GM18505 (cell line): ENCODE results near the gene TAPBPL.
A peak's percentile ranks its signal among the peaks of the same experiment; 100 is the strongest.
"Not testable (repeated sequence)": the region's sequence is repeated elsewhere in the genome, so short reads cannot be mapped to it uniquely, and the experiment has no call there.

Experiments used
- ATAC-seq: cut with Tn5 transposase; IDR thresholded peaks from one replicate; pipeline ENCODE4 v1.9.1; 2021; ENCODE audit not compliant: unreplicated experiment
- POLR2A ChIP-seq: IDR thresholded peaks from 4 replicates; pipeline ENCODE4 v1.6.1; 2011; ENCODE audit warnings: borderline replicate concordance; ENCODE audit not compliant: insufficient read depth, insufficient read length; ENCODE audit errors: extremely low read depth

The TAPBPL gene

GRCh38 chr12:6471989-6472360 is 20.1 kb downstream of the TAPBPL start:
- ATAC-seq, result no peak
- no peak for TF ChIP-seq POLR2A

GRCh38 chr12:6472491-6472890 is 20.6 kb downstream of the TAPBPL start:
- TF ChIP-seq POLR2A, result no peak
- no peak for ATAC-seq

GRCh38 chr12:6475233-6475975 is 23.6 kb downstream of the TAPBPL start:
- not testable (repeated sequence) for ATAC-seq

GRCh38 chr12:6476489-6476888 is 24.6 kb downstream of the TAPBPL start:
- no peak for ATAC-seq
- no peak for TF ChIP-seq POLR2A

- not testable (repeated sequence) for ATAC-seq
Measured at GRCh38 chr12:6477601-6478377, 25.9 kb downstream of the TAPBPL start.

GRCh38 chr12:6478416-6478815 is 26.6 kb downstream of the TAPBPL start:
- TF ChIP-seq POLR2A, result no peak
- ATAC-seq, result no peak

GRCh38 chr12:6488240-6488639 is 36.4 kb downstream of the TAPBPL start:
- ATAC-seq, result no peak
- TF ChIP-seq POLR2A, result no peak

GRCh38 chr12:6489449-6489848 is 37.6 kb downstream of the TAPBPL start:
- TF ChIP-seq POLR2A, result no peak
- ATAC-seq, result no peak

GRCh38 chr12:6490673-6491072 is 38.8 kb downstream of the TAPBPL start:
- ATAC-seq, result not testable (repeated sequence)

GRCh38 chr12:6492838-6493496 is 41.1 kb downstream of the TAPBPL start, which contains the start of gene MRPL51:
TSS of gene MRPL51 (minus strand) at chr12:6493262. CDS start at chr12:6493136, 126 bp downstream.
- TF ChIP-seq POLR2A, result peak; percentile 84
- peak; percentile 53 for ATAC-seq

- peak; percentile 72 for TF ChIP-seq POLR2A
- peak; percentile 81 for ATAC-seq
Measured at GRCh38 chr12:6493497-6494257, 41.8 kb downstream of the TAPBPL start, which contains the start of gene NCAPD2. TSS of gene NCAPD2 (plus strand) at chr12:6494102. CDS start at chr12:6495099, 997 bp downstream.

- no peak for ATAC-seq
Measured at GRCh38 chr12:6494258-6494743, 42.5 kb downstream of the TAPBPL start.

GRCh38 chr12:6494968-6495367 is 43.1 kb downstream of the TAPBPL start:
- no peak for TF ChIP-seq POLR2A
- no peak for ATAC-seq

More at GRCh38 chr12:6494258-6494743, 42.5 kb downstream of the TAPBPL start:
- TF ChIP-seq POLR2A, result no peak

- ATAC-seq, result not testable (repeated sequence)
Measured at GRCh38 chr12:6497291-6497690, 45.4 kb downstream of the TAPBPL start.
